ENCODE data around the gene ELK4. TPM values are rescaled to one million over a fixed set of nuclear protein-coding genes. Genes with fewer than 3 reads are reported as not detected.

ELK4 gene
- polyA plus RNA-seq, 1 of the 3 experiments (the other 2 are of a cell fraction), result 2.6 TPM

DNA sequence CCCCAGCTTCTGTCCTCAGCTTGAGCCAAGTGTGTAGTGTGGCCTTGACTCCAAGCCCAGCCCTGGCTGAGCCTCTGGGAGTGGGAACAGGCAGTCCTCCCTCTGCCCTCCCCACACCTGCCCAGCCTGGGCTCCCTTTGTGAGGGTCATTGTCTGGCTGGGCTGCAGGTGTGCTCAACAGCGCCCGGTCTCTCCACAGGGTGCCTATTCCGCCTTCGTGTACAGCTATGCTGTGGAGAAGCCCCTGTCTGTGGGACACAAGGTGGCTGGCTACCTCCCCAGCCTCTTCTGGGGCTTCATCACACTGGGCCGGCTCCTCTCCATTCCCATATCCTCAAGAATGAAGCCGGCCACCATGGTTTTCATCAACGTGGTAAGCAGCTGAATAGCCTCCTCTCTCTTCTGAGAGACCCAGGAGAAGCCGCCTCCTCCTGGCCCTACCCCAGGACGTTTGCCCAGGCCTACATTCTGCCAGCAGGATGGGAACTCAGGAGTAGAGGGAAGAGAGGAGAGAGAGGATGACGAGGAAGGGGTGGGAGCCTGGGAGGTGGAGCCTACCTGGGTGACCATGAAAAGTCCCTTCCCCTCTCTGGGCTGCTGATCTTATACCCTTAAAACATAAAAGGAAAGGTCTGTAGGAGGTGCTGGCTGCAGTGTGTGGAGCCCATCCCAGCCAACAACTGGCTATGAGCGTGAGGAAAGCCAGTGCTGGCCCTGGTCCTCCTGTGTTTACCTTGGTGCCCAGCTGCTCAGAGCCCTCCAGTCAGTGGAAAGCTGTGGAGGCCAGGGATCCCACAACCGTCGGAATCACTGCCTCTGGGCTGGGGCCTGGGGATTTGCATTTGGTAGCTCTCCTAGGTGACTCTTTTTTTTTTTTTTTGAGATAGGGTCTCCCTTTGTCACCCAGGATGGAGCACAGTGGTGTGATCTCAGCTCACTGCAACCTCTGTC is 45.7 kb downstream of the ELK4 start:
- no peaks in the 10 kb centered on the region for H3F3A ChIP-seq (replicated peaks; ENCODE audit: insufficient read depth)
- no peaks in the 10 kb centered on the region; the same call in 1 of the 2 replicates for H3K27me3 ChIP-seq (ENCODE audit: insufficient read depth)
- H3K4me2 ChIP-seq, result no peak overlapping the region
- CTCF ChIA-PET, result interaction anchor here (0.8 to 3.2 kb wide), 5 partner anchors 37 to 125 kb away, joined by 3 to 11 read pairs (median 4); no protein-coding TSS in a partner anchor
- no peak overlapping the region for H3K4me3 ChIP-seq (ENCODE audit: low read depth in 2 of 2, low read length in 1 of 2)
- no peak for DNase-seq
- H3K79me2 ChIP-seq (ENCODE audit: insufficient read depth), result no peaks in the 10 kb centered on the region
- no peaks in the 10 kb centered on the region for H3K9me3 ChIP-seq
- no peak for TF ChIP-seq RXRA (IDR thresholded peaks at IDR 0.05; ENCODE audit: borderline replicate concordance, low read depth)
- no peak for TF ChIP-seq RCOR1 (IDR thresholded peaks at IDR 0.05; ENCODE audit: low read length)
- no peak for TF ChIP-seq FOXM1 (IDR thresholded peaks at IDR 0.05; ENCODE audit: low read depth)
- no peak for TF ChIP-seq RAD21 (IDR thresholded peaks at IDR 0.05; ENCODE audit: low read length)
- TF ChIP-seq, protein P1, sequence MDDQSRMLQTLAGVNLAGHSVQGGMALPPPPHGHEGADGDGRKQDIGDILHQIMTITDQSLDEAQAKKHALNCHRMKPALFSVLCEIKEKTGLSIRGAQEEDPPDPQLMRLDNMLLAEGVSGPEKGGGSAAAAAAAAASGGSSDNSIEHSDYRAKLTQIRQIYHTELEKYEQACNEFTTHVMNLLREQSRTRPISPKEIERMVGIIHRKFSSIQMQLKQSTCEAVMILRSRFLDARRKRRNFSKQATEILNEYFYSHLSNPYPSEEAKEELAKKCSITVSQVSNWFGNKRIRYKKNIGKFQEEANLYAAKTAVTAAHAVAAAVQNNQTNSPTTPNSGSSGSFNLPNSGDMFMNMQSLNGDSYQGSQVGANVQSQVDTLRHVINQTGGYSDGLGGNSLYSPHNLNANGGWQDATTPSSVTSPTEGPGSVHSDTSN (IDR thresholded peaks at IDR 0.05), result no peak
- TF ChIP-seq, protein P2, sequence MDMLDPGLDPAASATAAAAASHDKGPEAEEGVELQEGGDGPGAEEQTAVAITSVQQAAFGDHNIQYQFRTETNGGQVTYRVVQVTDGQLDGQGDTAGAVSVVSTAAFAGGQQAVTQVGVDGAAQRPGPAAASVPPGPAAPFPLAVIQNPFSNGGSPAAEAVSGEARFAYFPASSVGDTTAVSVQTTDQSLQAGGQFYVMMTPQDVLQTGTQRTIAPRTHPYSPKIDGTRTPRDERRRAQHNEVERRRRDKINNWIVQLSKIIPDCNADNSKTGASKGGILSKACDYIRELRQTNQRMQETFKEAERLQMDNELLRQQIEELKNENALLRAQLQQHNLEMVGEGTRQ (IDR thresholded peaks at IDR 0.05; ENCODE audit: borderline replicate concordance, low read depth, low read length), result no peak
- no peak for TF ChIP-seq ELF1 (IDR thresholded peaks at IDR 0.05)
- no peak for TF ChIP-seq RFX5 (IDR thresholded peaks at IDR 0.05; ENCODE audit: low read length)
- TF ChIP-seq GABPA (IDR thresholded peaks at IDR 0.05; ENCODE audit: low read depth), result no peak
- TF ChIP-seq SMC3 (IDR thresholded peaks at IDR 0.05; ENCODE audit: low read depth, low read length), result no peak
- WGBS (ENCODE audit: low lambda C conversion rate), result 67% methylated on average over 8 of the region's 13 CpGs
- no peaks in the 10 kb centered on the region for H3K9me2 ChIP-seq
- H3K36me3 ChIP-seq (replicated peaks in 1 of 2; ENCODE audit: control insufficient read depth in 1 of 2, insufficient read depth in 2 of 2, low read length in 1 of 2), result no peaks in the 10 kb centered on the region
- no peak overlapping the region for H3K27ac ChIP-seq (ENCODE audit: low read depth in 2 of 2, low read length in 1 of 2)
- POLR2A ChIA-PET, result no interaction called here
- no peak overlapping the region for H2AFZ ChIP-seq (ENCODE audit: low read depth)
- H3K9ac ChIP-seq, result no peak overlapping the region
- peaks cover 0 to 14% of the 10 kb centered on the region in 2 experiments; a peak in 2 of 4 replicates for H3K4me1 ChIP-seq (ENCODE audit: control insufficient read depth in 1 of 2, insufficient read depth in 2 of 2, low read depth in 1 of 2, low read length in 1 of 2)
- no peaks in the 10 kb centered on the region for H4K20me1 ChIP-seq (ENCODE audit: insufficient read depth)

DNA sequence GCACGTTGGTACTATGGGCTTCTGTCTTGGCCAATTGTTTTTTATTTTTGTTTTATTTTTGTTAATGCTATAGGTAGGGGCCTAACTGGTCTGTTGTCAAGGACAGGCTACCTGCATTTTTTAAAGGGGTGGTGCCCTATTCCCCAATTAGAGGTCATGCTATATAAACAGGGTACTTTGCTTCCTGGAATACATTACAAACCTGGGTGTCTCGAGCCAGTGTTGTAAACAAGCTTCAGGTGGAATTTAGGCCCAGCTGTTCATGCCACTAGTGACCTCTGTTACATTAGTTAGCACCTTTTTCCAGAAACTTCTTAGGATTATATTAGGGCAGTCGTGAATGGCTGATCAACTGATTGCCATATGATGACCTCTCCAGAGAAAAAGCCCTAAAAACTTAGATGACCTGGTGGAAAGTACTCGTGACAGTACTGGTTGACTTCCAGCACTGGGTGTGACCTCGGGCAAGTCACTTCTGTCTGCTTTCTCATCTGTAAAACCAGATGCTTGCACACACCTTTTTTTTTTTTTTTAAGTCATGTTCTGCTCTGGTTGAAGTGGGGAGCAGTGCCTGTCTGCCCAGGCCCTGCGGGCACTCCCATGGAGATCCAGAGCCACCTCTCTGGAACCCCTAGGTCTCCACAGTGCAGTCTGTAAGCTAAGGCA is 46.5 kb downstream of the ELK4 start:
- no peak overlapping the region for H3K9ac ChIP-seq
- no peaks in the 10 kb centered on the region for H4K20me1 ChIP-seq (ENCODE audit: insufficient read depth)
- H3K27ac ChIP-seq (ENCODE audit: low read depth in 2 of 2, low read length in 1 of 2), result no peak overlapping the region
- H3K36me3 ChIP-seq (replicated peaks in 1 of 2; ENCODE audit: control insufficient read depth in 1 of 2, insufficient read depth in 2 of 2, low read length in 1 of 2), result no peaks in the 10 kb centered on the region
- H3K27me3 ChIP-seq (ENCODE audit: insufficient read depth), result no peaks in the 10 kb centered on the region; the same call in 1 of the 2 replicates
- ChIA-PET CTCF (interaction anchor here (0.8 to 3.2 kb wide), 5 partner anchors 36 to 73 kb away, joined by 3 to 11 read pairs (median 5); partner anchors contain the start of gene ELK4), POLR2A (no interaction called here)
- no peak overlapping the region for H3K4me3 ChIP-seq (ENCODE audit: low read depth in 2 of 2, low read length in 1 of 2)
- H3K79me2 ChIP-seq (ENCODE audit: insufficient read depth), result no peaks in the 10 kb centered on the region
- H3K9me3 ChIP-seq, result no peaks in the 10 kb centered on the region
- peaks cover 0 to 14% of the 10 kb centered on the region in 2 experiments; a peak in 2 of 4 replicates for H3K4me1 ChIP-seq (ENCODE audit: control insufficient read depth in 1 of 2, insufficient read depth in 2 of 2, low read depth in 1 of 2, low read length in 1 of 2)
- no peak for DNase-seq
- no peaks in the 10 kb centered on the region for H3K9me2 ChIP-seq
- no peak overlapping the region for H3K4me2 ChIP-seq
- WGBS (ENCODE audit: low lambda C conversion rate), result 77% methylated on average over 6 of the region's 6 CpGs
- H2AFZ ChIP-seq (ENCODE audit: low read depth), result no peak overlapping the region
- no peaks in the 10 kb centered on the region for H3F3A ChIP-seq (replicated peaks; ENCODE audit: insufficient read depth)
- TF ChIP-seq RFX5 (IDR thresholded peaks at IDR 0.05; ENCODE audit: low read length), result no peak
- TF ChIP-seq, protein P3, sequence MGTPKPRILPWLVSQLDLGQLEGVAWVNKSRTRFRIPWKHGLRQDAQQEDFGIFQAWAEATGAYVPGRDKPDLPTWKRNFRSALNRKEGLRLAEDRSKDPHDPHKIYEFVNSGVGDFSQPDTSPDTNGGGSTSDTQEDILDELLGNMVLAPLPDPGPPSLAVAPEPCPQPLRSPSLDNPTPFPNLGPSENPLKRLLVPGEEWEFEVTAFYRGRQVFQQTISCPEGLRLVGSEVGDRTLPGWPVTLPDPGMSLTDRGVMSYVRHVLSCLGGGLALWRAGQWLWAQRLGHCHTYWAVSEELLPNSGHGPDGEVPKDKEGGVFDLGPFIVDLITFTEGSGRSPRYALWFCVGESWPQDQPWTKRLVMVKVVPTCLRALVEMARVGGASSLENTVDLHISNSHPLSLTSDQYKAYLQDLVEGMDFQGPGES (IDR thresholded peaks at IDR 0.05; ENCODE audit: low read depth, low read length), result no peak
- no peak for TF ChIP-seq NFIC (IDR thresholded peaks at IDR 0.05; ENCODE audit: borderline replicate concordance)
- TF ChIP-seq FOXM1 (IDR thresholded peaks at IDR 0.05; ENCODE audit: low read depth), result no peak
- TF ChIP-seq, protein P4, sequence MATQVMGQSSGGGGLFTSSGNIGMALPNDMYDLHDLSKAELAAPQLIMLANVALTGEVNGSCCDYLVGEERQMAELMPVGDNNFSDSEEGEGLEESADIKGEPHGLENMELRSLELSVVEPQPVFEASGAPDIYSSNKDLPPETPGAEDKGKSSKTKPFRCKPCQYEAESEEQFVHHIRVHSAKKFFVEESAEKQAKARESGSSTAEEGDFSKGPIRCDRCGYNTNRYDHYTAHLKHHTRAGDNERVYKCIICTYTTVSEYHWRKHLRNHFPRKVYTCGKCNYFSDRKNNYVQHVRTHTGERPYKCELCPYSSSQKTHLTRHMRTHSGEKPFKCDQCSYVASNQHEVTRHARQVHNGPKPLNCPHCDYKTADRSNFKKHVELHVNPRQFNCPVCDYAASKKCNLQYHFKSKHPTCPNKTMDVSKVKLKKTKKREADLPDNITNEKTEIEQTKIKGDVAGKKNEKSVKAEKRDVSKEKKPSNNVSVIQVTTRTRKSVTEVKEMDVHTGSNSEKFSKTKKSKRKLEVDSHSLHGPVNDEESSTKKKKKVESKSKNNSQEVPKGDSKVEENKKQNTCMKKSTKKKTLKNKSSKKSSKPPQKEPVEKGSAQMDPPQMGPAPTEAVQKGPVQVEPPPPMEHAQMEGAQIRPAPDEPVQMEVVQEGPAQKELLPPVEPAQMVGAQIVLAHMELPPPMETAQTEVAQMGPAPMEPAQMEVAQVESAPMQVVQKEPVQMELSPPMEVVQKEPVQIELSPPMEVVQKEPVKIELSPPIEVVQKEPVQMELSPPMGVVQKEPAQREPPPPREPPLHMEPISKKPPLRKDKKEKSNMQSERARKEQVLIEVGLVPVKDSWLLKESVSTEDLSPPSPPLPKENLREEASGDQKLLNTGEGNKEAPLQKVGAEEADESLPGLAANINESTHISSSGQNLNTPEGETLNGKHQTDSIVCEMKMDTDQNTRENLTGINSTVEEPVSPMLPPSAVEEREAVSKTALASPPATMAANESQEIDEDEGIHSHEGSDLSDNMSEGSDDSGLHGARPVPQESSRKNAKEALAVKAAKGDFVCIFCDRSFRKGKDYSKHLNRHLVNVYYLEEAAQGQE (IDR thresholded peaks at IDR 0.05; ENCODE audit: low read depth, low read length), result no peak
- no peak for TF ChIP-seq TCF12 (IDR thresholded peaks at IDR 0.05)
- no peak for TF ChIP-seq FOXJ3 (CRISPR knock-in tag; IDR thresholded peaks at IDR 0.05)
- TF ChIP-seq, protein P1 (IDR thresholded peaks at IDR 0.05), result no peak
- TF ChIP-seq, protein P5, sequence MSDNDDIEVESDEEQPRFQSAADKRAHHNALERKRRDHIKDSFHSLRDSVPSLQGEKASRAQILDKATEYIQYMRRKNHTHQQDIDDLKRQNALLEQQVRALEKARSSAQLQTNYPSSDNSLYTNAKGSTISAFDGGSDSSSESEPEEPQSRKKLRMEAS (IDR thresholded peaks at IDR 0.05; ENCODE audit: low read depth), result no peak
- no peak for TF ChIP-seq GATA2 (CRISPR knock-in tag; IDR thresholded peaks at IDR 0.05)

All from SK-N-SH (cell line).